Gastroesophageal sphincter (tissue), 3 donors: Measurements from ENCODE around the gene ADARB1.

ENCODE experiments used
- CTCF ChIP-seq, 4 experiments: fragments of 200-600 bp in 2 of 4; fragments of 450-650 bp in 2 of 4; sonication (generic) in 1 of 4; IDR thresholded peaks; one replicate each; pipeline ENCODE4 v1.5.1; 2017 to 2019; ENCODE audit warnings: antibody characterized with exemption in 4 of 4, mild to moderate bottlenecking in 2 of 4, moderate library complexity in 2 of 4
- EP300 ChIP-seq: sonication (generic); formaldehyde crosslinking; IDR thresholded peaks from one replicate; pipeline ENCODE4 v1.6.1; 2017; ENCODE audit warnings: antibody characterized with exemption, mild to moderate bottlenecking

- no peak for TF ChIP-seq CTCF (IDR thresholded peaks at IDR 0.05)
- TF ChIP-seq EP300 = no peak
Observed at GRCh38 chr21:45064091-45064490, 10.3 kb upstream of the ADARB1 start.
